GM23338 (cell line): Measurements from ENCODE around the gene GALNT14. TPM values are rescaled to one million over a fixed set of nuclear protein-coding genes. Genes with fewer than 3 reads are reported as not detected.

Experiments used
- ATAC-seq: fragments of 200-7000 bp; cut with Tn5 transposase; 3 replicates; pipeline ENCODE4 v1.9.1; 2020
- DNase-seq: peaks from one replicate; pipeline ENCODE4 v3.0.0-alpha.2; 2015; ENCODE audit warnings: low spot score
- H2AFZ ChIP-seq: fragments of 200-600 bp; sonication (generic); 2 replicates; pipeline ENCODE4 v1.8.0; 2016; ENCODE audit warnings: antibody characterized with exemption, mild to moderate bottlenecking, moderate library complexity
- H3F3A ChIP-seq: fragments of 200-600 bp; sonication (generic); replicated peaks from 2 replicates; pipeline ENCODE4 v1.8.0; 2017; ENCODE audit warnings: antibody characterized with exemption, mixed run types, low read depth
- H3K27ac ChIP-seq: fragments of 200-600 bp; sonication (generic); 2 replicates; pipeline ENCODE4 v1.6.1; 2016; ENCODE audit warnings: low read depth
- H3K27me3 ChIP-seq: fragments of 200-600 bp; sonication (generic); 2 replicates; pipeline ENCODE4 v1.8.0; 2016; ENCODE audit warnings: mild to moderate bottlenecking, mixed run types, moderate library complexity; ENCODE audit not compliant: insufficient read depth
- H3K36me3 ChIP-seq: fragments of 200-600 bp; sonication (generic); 2 replicates; pipeline ENCODE4 v1.8.0; 2016; ENCODE audit warnings: mild to moderate bottlenecking; ENCODE audit not compliant: insufficient read depth
- H3K4me1 ChIP-seq: fragments of 200-600 bp; sonication (generic); 2 replicates; pipeline ENCODE4 v1.8.0; 2016; ENCODE audit warnings: mild to moderate bottlenecking, moderate library complexity; ENCODE audit not compliant: insufficient read depth
- H3K4me2 ChIP-seq: fragments of 200-600 bp; sonication (generic); 2 replicates; pipeline ENCODE4 v1.7.1; 2017; ENCODE audit warnings: mixed run types
- H3K4me3 ChIP-seq: fragments of 200-600 bp; sonication (generic); 2 replicates; pipeline ENCODE4 v1.6.1; 2016; ENCODE audit warnings: mixed run types
- H3K79me2 ChIP-seq: fragments of 200-600 bp; sonication (generic); replicated peaks from 2 replicates; pipeline ENCODE4 v1.8.0; 2017; ENCODE audit warnings: mild to moderate bottlenecking; ENCODE audit not compliant: insufficient read depth
- H3K9me2 ChIP-seq: fragments of 200-600 bp; sonication (generic); 2 replicates; pipeline ENCODE4 v1.8.0; 2017; ENCODE audit not compliant: insufficient read depth
- H4K20me1 ChIP-seq: fragments of 200-600 bp; sonication (generic); replicated peaks from 2 replicates; pipeline ENCODE4 v1.8.0; 2017; ENCODE audit warnings: mild to moderate bottlenecking; ENCODE audit not compliant: insufficient read depth
- H3K27ac Mint-ChIP-seq: 2 replicates; pipeline ENCODE4 v1.8.0; 2020; ENCODE audit warnings: inconsistent platforms, mild to moderate bottlenecking, moderate library complexity, mixed read lengths
- H3K27me3 Mint-ChIP-seq: 3 replicates; pipeline ENCODE4 v1.8.0; 2022; ENCODE audit warnings: low read depth, mild to moderate bottlenecking, moderate library complexity, mixed read lengths, inconsistent platforms; ENCODE audit not compliant: insufficient read depth, poor library complexity
- H3K36me3 Mint-ChIP-seq: 3 replicates; pipeline ENCODE4 v1.8.0; 2021; ENCODE audit warnings: low read depth, mild to moderate bottlenecking, inconsistent platforms, moderate library complexity, mixed read lengths
- H3K4me1 Mint-ChIP-seq: 3 replicates; pipeline ENCODE4 v1.8.0; 2020; ENCODE audit warnings: mild to moderate bottlenecking, inconsistent platforms, mixed read lengths
- H3K4me3 Mint-ChIP-seq: 3 replicates; pipeline ENCODE4 v1.8.0; 2021; ENCODE audit warnings: moderate library complexity, mild to moderate bottlenecking, inconsistent platforms, mixed read lengths
- H3K9me3 Mint-ChIP-seq: 3 replicates; pipeline ENCODE4 v1.8.0; 2020; ENCODE audit warnings: moderate library complexity, mild to moderate bottlenecking, inconsistent platforms, mixed read lengths
- CREB1 ChIP-seq: fragments of 250-450 bp; sonication (Bioruptor Pico); IDR thresholded peaks from 2 replicates; pipeline ENCODE4 v1.5.0; 2020; ENCODE audit warnings: low read depth, mild to moderate bottlenecking, moderate library complexity
- EZH2 ChIP-seq: fragments of 200-600 bp; sonication (generic); IDR thresholded peaks from one replicate; pipeline ENCODE4 v1.8.0; 2017; ENCODE audit warnings: antibody characterized with exemption, mild to moderate bottlenecking, low read depth; ENCODE audit not compliant: unreplicated experiment
- EZH2phosphoT487 ChIP-seq: fragments of 200-600 bp; sonication (generic); IDR thresholded peaks from one replicate; pipeline ENCODE4 v1.8.1; 2018; ENCODE audit warnings: antibody characterized with exemption; ENCODE audit not compliant: unreplicated experiment
- JUNB ChIP-seq: IDR thresholded peaks from one replicate; pipeline ENCODE4 v1.6.1; 2016; ENCODE audit warnings: antibody characterized with exemption; ENCODE audit not compliant: unreplicated experiment
- NANOG ChIP-seq: IDR thresholded peaks from 2 replicates; pipeline ENCODE4 v1.6.1; 2016; ENCODE audit warnings: antibody characterized with exemption, borderline replicate concordance
- POLR2AphosphoS5 ChIP-seq: IDR thresholded peaks from 2 replicates; pipeline ENCODE4 v1.6.1; 2016; ENCODE audit warnings: antibody characterized with exemption, low read depth
- STAT1 ChIP-seq: IDR thresholded peaks from one replicate; pipeline ENCODE4 v1.6.1; 2016; ENCODE audit warnings: antibody characterized with exemption; ENCODE audit not compliant: unreplicated experiment
- ZNF114 ChIP-seq: fragments of 250-450 bp; sonication (Bioruptor Pico); IDR thresholded peaks from 2 replicates; pipeline ENCODE4 v1.5.0; 2020; ENCODE audit warnings: mild to moderate bottlenecking, moderate library complexity
- ZNF331 ChIP-seq: fragments of 250-450 bp; sonication (Bioruptor Pico); IDR thresholded peaks from 2 replicates; pipeline ENCODE4 v1.5.0; 2020; ENCODE audit warnings: low read depth, mild to moderate bottlenecking, moderate library complexity
- polyA plus RNA-seq: library from polyadenylated mRNA; unstranded; fragments of >200 nt; fragmentation: Nextera tagmentation; extraction: Ambion mirVana; gene quantifications from 2 replicates; pipeline ENCODE4 v1.2.1, GENCODE V29; 2016
- total RNA-seq: library from RNA; depleted of rRNA; stranded (reverse); fragments of >200 nt; shearing (Covaris generic); gene quantifications from 2 replicates; pipeline ENCODE4 v1.2.3, GENCODE V29; 2014
- TF ChIP-seq, protein P1 (sequence below): IDR thresholded peaks from one replicate; pipeline ENCODE4 v1.6.1; 2018; ENCODE audit warnings: antibody characterized with exemption; ENCODE audit not compliant: unreplicated experiment
- TF ChIP-seq, protein P2 (sequence below): fragments of 250-450 bp; sonication (Bioruptor Pico); IDR thresholded peaks from 2 replicates; pipeline ENCODE4 v1.5.0; 2020; ENCODE audit warnings: mild to moderate bottlenecking, moderate library complexity
- TF ChIP-seq, protein P3 (sequence below), 2 experiments: fragments of 200-600 bp in 1 of 2; sonication (generic) in 1 of 2; conservative IDR thresholded peaks; 2 replicates each; pipeline versions ENCODE4 v1.5.1 to v1.6.1; 2016 to 2017; ENCODE audit warnings: antibody characterized with exemption in 2 of 2, low read depth in 2 of 2, mild to moderate bottlenecking in 2 of 2, moderate library complexity in 1 of 2
- TF ChIP-seq, protein P4 (sequence below): IDR thresholded peaks from 2 replicates; pipeline ENCODE4 v1.6.1; 2016; ENCODE audit warnings: antibody characterized with exemption

Gene GALNT14
- total and polyA plus RNA-seq, 2 experiments from 2014 or later = 5.4 to 7.7 TPM

DNA sequence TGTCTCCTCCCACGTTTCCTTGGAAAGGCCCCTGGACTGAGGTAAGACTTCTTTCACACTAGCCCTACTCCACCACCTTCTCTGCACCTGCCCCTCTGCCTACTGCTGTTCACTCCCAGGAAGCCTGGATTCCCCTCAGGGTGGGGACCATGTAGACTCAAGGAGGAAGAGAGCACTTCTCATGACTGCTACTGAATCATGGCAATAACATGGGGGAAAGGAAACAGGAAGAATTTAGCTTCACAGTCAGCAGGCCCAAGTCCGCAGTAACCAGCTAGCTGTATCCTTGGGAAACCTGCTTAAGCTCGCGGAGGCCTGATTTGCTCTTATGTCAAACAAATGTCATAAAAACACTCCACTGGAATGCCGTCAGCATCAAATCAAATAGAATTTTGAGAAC is 204.7 kb downstream of the GALNT14 start:
- Histone ChIP-seq H3K79me2 (no peaks in the 10 kb centered on the region), H3K4me3 (no peak overlapping the region), H3K9me2 (peaks cover 5% of the 10 kb centered on the region), H3K27me3 (no peaks in the 10 kb centered on the region), H3F3A (no peaks in the 10 kb centered on the region), H3K4me1 (peaks cover 17% of the 10 kb centered on the region), H3K4me2 (no peak overlapping the region), H3K27ac (no peak overlapping the region), H2AFZ (no peak overlapping the region), H4K20me1 (no peaks in the 10 kb centered on the region), H3K36me3 (no peaks in the 10 kb centered on the region)
- ATAC-seq (no peak), DNase-seq (no peak)
- H3K4me3 Mint-ChIP-seq = no peak overlapping the region
- no peaks in the 10 kb centered on the region for H3K27me3 Mint-ChIP-seq
- no peaks in the 10 kb centered on the region; the same call in 2 of the 3 replicates for H3K9me3 Mint-ChIP-seq
- no peak overlapping the region; the same call in 1 of the 2 replicates for H3K27ac Mint-ChIP-seq
- H3K36me3 Mint-ChIP-seq = no peaks in the 10 kb centered on the region
- H3K4me1 Mint-ChIP-seq = peaks cover 23% of the 10 kb centered on the region
- TF ChIP-seq, protein P1, sequence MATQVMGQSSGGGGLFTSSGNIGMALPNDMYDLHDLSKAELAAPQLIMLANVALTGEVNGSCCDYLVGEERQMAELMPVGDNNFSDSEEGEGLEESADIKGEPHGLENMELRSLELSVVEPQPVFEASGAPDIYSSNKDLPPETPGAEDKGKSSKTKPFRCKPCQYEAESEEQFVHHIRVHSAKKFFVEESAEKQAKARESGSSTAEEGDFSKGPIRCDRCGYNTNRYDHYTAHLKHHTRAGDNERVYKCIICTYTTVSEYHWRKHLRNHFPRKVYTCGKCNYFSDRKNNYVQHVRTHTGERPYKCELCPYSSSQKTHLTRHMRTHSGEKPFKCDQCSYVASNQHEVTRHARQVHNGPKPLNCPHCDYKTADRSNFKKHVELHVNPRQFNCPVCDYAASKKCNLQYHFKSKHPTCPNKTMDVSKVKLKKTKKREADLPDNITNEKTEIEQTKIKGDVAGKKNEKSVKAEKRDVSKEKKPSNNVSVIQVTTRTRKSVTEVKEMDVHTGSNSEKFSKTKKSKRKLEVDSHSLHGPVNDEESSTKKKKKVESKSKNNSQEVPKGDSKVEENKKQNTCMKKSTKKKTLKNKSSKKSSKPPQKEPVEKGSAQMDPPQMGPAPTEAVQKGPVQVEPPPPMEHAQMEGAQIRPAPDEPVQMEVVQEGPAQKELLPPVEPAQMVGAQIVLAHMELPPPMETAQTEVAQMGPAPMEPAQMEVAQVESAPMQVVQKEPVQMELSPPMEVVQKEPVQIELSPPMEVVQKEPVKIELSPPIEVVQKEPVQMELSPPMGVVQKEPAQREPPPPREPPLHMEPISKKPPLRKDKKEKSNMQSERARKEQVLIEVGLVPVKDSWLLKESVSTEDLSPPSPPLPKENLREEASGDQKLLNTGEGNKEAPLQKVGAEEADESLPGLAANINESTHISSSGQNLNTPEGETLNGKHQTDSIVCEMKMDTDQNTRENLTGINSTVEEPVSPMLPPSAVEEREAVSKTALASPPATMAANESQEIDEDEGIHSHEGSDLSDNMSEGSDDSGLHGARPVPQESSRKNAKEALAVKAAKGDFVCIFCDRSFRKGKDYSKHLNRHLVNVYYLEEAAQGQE = no peak
- TF ChIP-seq CREB1 (CRISPR knock-in tag) (no peak), ZNF331 (CRISPR knock-in tag) (no peak), EZH2phosphoT487 (no peak), STAT1 (no peak), NANOG (no peak), ZNF114 (CRISPR knock-in tag) (no peak), EZH2 (no peak), JUNB (no peak), POLR2AphosphoS5 (no peak)
- TF ChIP-seq, protein P2, sequence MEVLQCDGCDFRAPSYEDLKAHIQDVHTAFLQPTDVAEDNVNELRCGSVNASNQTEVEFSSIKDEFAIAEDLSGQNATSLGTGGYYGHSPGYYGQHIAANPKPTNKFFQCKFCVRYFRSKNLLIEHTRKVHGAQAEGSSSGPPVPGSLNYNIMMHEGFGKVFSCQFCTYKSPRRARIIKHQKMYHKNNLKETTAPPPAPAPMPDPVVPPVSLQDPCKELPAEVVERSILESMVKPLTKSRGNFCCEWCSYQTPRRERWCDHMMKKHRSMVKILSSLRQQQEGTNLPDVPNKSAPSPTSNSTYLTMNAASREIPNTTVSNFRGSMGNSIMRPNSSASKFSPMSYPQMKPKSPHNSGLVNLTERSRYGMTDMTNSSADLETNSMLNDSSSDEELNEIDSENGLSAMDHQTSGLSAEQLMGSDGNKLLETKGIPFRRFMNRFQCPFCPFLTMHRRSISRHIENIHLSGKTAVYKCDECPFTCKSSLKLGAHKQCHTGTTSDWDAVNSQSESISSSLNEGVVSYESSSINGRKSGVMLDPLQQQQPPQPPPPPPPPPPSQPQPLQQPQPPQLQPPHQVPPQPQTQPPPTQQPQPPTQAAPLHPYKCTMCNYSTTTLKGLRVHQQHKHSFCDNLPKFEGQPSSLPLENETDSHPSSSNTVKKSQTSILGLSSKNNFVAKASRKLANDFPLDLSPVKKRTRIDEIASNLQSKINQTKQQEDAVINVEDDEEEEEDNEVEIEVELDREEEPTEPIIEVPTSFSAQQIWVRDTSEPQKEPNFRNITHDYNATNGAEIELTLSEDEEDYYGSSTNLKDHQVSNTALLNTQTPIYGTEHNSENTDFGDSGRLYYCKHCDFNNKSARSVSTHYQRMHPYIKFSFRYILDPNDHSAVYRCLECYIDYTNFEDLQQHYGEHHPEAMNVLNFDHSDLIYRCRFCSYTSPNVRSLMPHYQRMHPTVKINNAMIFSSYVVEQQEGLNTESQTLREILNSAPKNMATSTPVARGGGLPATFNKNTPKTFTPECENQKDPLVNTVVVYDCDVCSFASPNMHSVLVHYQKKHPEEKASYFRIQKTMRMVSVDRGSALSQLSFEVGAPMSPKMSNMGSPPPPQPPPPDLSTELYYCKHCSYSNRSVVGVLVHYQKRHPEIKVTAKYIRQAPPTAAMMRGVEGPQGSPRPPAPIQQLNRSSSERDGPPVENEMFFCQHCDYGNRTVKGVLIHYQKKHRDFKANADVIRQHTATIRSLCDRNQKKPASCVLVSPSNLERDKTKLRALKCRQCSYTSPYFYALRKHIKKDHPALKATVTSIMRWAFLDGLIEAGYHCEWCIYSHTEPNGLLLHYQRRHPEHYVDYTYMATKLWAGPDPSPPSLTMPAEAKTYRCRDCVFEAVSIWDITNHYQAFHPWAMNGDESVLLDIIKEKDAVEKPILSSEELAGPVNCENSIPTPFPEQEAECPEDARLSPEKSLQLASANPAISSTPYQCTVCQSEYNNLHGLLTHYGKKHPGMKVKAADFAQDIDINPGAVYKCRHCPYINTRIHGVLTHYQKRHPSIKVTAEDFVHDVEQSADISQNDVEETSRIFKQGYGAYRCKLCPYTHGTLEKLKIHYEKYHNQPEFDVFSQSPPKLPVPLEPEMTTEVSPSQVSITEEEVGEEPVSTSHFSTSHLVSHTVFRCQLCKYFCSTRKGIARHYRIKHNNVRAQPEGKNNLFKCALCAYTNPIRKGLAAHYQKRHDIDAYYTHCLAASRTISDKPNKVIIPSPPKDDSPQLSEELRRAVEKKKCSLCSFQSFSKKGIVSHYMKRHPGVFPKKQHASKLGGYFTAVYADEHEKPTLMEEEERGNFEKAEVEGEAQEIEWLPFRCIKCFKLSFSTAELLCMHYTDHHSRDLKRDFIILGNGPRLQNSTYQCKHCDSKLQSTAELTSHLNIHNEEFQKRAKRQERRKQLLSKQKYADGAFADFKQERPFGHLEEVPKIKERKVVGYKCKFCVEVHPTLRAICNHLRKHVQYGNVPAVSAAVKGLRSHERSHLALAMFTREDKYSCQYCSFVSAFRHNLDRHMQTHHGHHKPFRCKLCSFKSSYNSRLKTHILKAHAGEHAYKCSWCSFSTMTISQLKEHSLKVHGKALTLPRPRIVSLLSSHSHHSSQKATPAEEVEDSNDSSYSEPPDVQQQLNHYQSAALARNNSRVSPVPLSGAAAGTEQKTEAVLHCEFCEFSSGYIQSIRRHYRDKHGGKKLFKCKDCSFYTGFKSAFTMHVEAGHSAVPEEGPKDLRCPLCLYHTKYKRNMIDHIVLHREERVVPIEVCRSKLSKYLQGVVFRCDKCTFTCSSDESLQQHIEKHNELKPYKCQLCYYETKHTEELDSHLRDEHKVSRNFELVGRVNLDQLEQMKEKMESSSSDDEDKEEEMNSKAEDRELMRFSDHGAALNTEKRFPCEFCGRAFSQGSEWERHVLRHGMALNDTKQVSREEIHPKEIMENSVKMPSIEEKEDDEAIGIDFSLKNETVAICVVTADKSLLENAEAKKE (CRISPR knock-in tag) = no peak
- TF ChIP-seq, protein P3, sequence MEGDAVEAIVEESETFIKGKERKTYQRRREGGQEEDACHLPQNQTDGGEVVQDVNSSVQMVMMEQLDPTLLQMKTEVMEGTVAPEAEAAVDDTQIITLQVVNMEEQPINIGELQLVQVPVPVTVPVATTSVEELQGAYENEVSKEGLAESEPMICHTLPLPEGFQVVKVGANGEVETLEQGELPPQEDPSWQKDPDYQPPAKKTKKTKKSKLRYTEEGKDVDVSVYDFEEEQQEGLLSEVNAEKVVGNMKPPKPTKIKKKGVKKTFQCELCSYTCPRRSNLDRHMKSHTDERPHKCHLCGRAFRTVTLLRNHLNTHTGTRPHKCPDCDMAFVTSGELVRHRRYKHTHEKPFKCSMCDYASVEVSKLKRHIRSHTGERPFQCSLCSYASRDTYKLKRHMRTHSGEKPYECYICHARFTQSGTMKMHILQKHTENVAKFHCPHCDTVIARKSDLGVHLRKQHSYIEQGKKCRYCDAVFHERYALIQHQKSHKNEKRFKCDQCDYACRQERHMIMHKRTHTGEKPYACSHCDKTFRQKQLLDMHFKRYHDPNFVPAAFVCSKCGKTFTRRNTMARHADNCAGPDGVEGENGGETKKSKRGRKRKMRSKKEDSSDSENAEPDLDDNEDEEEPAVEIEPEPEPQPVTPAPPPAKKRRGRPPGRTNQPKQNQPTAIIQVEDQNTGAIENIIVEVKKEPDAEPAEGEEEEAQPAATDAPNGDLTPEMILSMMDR (conservative IDR thresholded peaks at IDR 0.05; ENCODE audit: low read depth in 2 of 2) = no peak
- TF ChIP-seq, protein P4, sequence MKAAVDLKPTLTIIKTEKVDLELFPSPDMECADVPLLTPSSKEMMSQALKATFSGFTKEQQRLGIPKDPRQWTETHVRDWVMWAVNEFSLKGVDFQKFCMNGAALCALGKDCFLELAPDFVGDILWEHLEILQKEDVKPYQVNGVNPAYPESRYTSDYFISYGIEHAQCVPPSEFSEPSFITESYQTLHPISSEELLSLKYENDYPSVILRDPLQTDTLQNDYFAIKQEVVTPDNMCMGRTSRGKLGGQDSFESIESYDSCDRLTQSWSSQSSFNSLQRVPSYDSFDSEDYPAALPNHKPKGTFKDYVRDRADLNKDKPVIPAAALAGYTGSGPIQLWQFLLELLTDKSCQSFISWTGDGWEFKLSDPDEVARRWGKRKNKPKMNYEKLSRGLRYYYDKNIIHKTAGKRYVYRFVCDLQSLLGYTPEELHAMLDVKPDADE = no peak
